ENCODE results near the gene XRCC4. TPM values are rescaled to one million over a fixed set of nuclear protein-coding genes. Genes with fewer than 3 reads are reported as not detected.

Gene XRCC4
- total RNA-seq, 2 donors from 2014 or later = 10.6 to 17.3 TPM

- Histone ChIP-seq H3K27me3 (ENCODE audit: control insufficient read depth, insufficient read depth, low read length, poor library complexity, severe bottlenecking) (peaks cover 4% of the 10 kb centered on the region), H3K9ac (ENCODE audit: extremely low read depth, low read length, poor library complexity, severe bottlenecking) (no peak overlapping the region), H3K4me1 (ENCODE audit: control insufficient read depth, insufficient read depth, low read length) (peaks cover 4% of the 10 kb centered on the region), H3K27ac (ENCODE audit: low read depth, low read length) (no peak overlapping the region), H3K36me3 (ENCODE audit: control insufficient read depth, insufficient read depth, low read length) (no peaks in the 10 kb centered on the region), H3K9me3 (ENCODE audit: control insufficient read depth, low read length) (no peaks in the 10 kb centered on the region), H3K4me3 (ENCODE audit: low read length) (no peak overlapping the region)
- Mint-ChIP-seq H3K27ac (no peak overlapping the region), H3K4me3 (no peak overlapping the region), H3K9me3 (no peaks in the 10 kb centered on the region), H3K27me3 (ENCODE audit: insufficient read depth) (peaks cover 5% of the 10 kb centered on the region), H3K4me1 (peaks cover 19% of the 10 kb centered on the region), H3K36me3 (ENCODE audit: low read depth) (no peaks in the 10 kb centered on the region)
- no peak for TF ChIP-seq CTCF (conservative IDR thresholded peaks at IDR 0.05)
- no peak for DNase-seq
Measured at GRCh38 chr5:83179966-83180365, 102.6 kb downstream of the XRCC4 start.

DNA sequence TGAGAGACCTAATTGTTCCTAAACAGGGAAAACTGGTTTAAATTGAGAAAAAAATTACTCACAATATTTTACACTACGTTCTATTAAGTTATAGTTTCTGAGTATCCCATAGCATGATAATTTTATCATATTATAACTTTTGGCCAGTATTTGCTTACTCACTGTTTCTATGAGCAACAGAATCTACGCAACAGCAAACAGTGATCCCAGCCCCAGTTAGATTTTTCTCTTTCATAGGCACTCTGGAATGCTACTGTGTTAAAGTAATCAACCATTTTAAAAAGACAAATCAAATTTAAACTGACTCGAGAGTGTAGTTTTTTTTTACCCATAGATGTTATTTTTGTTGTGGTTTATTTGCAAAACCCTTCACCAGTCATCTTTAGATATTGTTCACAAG, 107.2 kb downstream of the XRCC4 start:
- no peak overlapping the region for H3K9ac ChIP-seq (ENCODE audit: extremely low read depth, low read length, poor library complexity, severe bottlenecking)
- no peak for DNase-seq
- WGBS, 2 experiments (ENCODE audit: insufficient coverage in 1 of 2, insufficient read length in 1 of 2) = 98 to 100% methylated on average over 2 of the region's 3 CpGs
- no peak for TF ChIP-seq CTCF (conservative IDR thresholded peaks at IDR 0.05)
- H3K4me3 Mint-ChIP-seq = no peak overlapping the region
- peaks cover 19% of the 10 kb centered on the region for H3K4me1 Mint-ChIP-seq
- no peaks in the 10 kb centered on the region for H3K27me3 Mint-ChIP-seq (ENCODE audit: insufficient read depth)
- H3K4me1 ChIP-seq (ENCODE audit: control insufficient read depth, insufficient read depth, low read length) = no peaks in the 10 kb centered on the region
- no peaks in the 10 kb centered on the region for H3K36me3 ChIP-seq (ENCODE audit: control insufficient read depth, insufficient read depth, low read length)
- H3K4me3 ChIP-seq (ENCODE audit: low read length) = no peak overlapping the region
- no peak overlapping the region for H3K27ac ChIP-seq (ENCODE audit: low read depth, low read length)
- no peaks in the 10 kb centered on the region for H3K27me3 ChIP-seq (ENCODE audit: control insufficient read depth, insufficient read depth, low read length, poor library complexity, severe bottlenecking)
- H3K9me3 ChIP-seq (ENCODE audit: control insufficient read depth, low read length) = no peaks in the 10 kb centered on the region
- H3K9me3 Mint-ChIP-seq = no peaks in the 10 kb centered on the region
- no peaks in the 10 kb centered on the region for H3K36me3 Mint-ChIP-seq (ENCODE audit: low read depth)
- H3K27ac Mint-ChIP-seq = no peak overlapping the region

DNA sequence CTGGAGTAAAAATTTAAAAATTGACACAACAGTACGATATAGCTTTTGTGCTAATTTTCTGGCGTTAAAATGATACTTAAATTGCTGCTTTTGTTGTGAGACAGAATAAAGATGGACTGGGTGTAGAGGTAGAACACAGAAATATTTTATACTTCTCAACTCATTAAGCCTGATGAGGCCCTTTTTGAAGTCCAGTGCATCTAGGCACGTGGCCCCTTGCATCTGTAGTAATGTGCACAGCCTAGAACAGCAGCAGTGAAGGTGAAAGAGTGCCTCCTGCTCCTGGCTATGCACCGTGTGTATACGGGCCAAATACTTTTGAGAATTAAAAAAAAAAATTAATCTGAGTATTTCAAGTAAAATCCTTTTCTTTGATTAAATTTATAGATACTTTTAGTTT, 115.6 kb downstream of the XRCC4 start:
- H3K36me3 ChIP-seq (ENCODE audit: control insufficient read depth, insufficient read depth, low read length) = no peaks in the 10 kb centered on the region
- 95 to 100% methylated on average over 1 to 5 of the region's 5 CpGs for WGBS, 2 experiments (ENCODE audit: insufficient coverage in 1 of 2, insufficient read length in 1 of 2)
- H3K9ac ChIP-seq (ENCODE audit: extremely low read depth, low read length, poor library complexity, severe bottlenecking) = no peak overlapping the region
- H3K27ac Mint-ChIP-seq = no peak overlapping the region
- H3K9me3 ChIP-seq (ENCODE audit: control insufficient read depth, low read length) = no peaks in the 10 kb centered on the region
- TF ChIP-seq CTCF (conservative IDR thresholded peaks at IDR 0.05) = no peak
- H3K4me1 Mint-ChIP-seq = peaks cover 4% of the 10 kb centered on the region
- no peaks in the 10 kb centered on the region for H3K27me3 ChIP-seq (ENCODE audit: control insufficient read depth, insufficient read depth, low read length, poor library complexity, severe bottlenecking)
- no peaks in the 10 kb centered on the region for H3K27me3 Mint-ChIP-seq (ENCODE audit: insufficient read depth)
- no peak for DNase-seq
- no peaks in the 10 kb centered on the region for H3K36me3 Mint-ChIP-seq (ENCODE audit: low read depth)
- no peak overlapping the region for H3K4me3 Mint-ChIP-seq
- no peaks in the 10 kb centered on the region for H3K4me1 ChIP-seq (ENCODE audit: control insufficient read depth, insufficient read depth, low read length)
- H3K9me3 Mint-ChIP-seq = no peaks in the 10 kb centered on the region
- H3K27ac ChIP-seq (ENCODE audit: low read depth, low read length) = no peak overlapping the region
- H3K4me3 ChIP-seq (ENCODE audit: low read length) = no peak overlapping the region

Data from endodermal cell (in vitro differentiated cells).